ENCODE data around the gene EIF1AD. TPM values are rescaled to one million over a fixed set of nuclear protein-coding genes. Genes with fewer than 3 reads are reported as not detected.

EIF1AD gene
- total RNA-seq, 1 experiment from 2014 or later, result 77.0 TPM

DNA sequence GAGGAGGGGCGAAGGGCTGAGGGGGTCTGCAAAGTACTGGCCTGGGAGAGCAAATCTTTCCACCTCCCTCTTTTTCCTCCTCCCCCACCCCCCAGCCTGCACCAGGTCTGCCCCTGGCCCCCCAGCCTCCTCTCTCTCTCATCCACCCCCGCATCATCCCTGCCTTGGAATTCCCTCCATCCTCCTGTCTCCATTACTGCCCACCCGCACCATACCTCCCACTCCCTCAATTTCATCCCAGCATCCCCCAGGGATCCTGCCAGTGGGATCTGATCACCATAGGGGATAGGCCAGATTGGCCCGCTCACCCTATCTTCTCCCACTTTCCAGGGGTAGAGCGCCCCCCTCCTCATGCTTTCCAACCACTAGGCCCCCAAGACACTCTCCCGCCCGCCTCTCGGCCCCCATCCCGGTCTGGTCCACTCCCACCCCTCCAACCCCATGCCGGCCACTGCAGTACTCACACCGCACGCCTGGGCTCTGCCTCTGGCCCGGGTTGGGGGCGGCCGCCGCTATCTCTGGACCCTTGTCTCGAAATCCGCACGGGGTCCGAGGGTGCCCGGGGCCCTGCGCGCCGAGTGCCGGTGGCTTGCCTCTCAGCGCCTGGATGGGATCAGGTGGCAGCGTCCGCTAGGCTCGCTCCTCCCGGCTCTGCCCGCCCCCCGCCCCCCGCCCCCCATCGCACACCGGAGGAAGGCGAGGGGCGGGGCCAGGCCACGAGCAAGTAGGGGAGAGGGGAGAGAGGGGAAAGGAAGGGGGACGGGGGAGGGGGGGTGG, 46.8 kb upstream of the EIF1AD start, which contains the start of gene GAL3ST3:
GAL3ST3 (minus strand) TSS at position 615 of the 777 bp plus-strand sequence. CDS start 3,746 bp downstream, outside the sequence.
- no peaks in the 10 kb centered on the region for H3F3A ChIP-seq (ENCODE audit: low read length, unreplicated experiment)
- no peaks in the 10 kb centered on the region for H3K27me3 ChIP-seq (ENCODE audit: low read length)
- peaks cover 16% of the 10 kb centered on the region for H3K79me2 ChIP-seq (ENCODE audit: low read length)
- intact Hi-C loops (cut with micrococcal nuclease), result no loop called here
- H4K20me1 ChIP-seq (ENCODE audit: low read length), result no peaks in the 10 kb centered on the region
- no peaks in the 10 kb centered on the region for H3K9me2 ChIP-seq (replicated peaks; ENCODE audit: low read length)
- H2AFZ ChIP-seq (ENCODE audit: low read length), result no peak within 1 kb of the TSS
- H3K36me3 ChIP-seq (ENCODE audit: low read depth, low read length), result no peaks in the 10 kb centered on the region; the same call in 1 of the 2 replicates
- TF ChIP-seq EZH2phosphoT487 (IDR thresholded peaks at IDR 0.05; ENCODE audit: borderline replicate concordance, low read length) (no peak), EZH2 (IDR thresholded peaks at IDR 0.05; ENCODE audit: low read length, unreplicated experiment) (no peak)
- TF ChIP-seq, protein P1, sequence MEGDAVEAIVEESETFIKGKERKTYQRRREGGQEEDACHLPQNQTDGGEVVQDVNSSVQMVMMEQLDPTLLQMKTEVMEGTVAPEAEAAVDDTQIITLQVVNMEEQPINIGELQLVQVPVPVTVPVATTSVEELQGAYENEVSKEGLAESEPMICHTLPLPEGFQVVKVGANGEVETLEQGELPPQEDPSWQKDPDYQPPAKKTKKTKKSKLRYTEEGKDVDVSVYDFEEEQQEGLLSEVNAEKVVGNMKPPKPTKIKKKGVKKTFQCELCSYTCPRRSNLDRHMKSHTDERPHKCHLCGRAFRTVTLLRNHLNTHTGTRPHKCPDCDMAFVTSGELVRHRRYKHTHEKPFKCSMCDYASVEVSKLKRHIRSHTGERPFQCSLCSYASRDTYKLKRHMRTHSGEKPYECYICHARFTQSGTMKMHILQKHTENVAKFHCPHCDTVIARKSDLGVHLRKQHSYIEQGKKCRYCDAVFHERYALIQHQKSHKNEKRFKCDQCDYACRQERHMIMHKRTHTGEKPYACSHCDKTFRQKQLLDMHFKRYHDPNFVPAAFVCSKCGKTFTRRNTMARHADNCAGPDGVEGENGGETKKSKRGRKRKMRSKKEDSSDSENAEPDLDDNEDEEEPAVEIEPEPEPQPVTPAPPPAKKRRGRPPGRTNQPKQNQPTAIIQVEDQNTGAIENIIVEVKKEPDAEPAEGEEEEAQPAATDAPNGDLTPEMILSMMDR (conservative IDR thresholded peaks at IDR 0.05; ENCODE audit: low read depth, low read length), result no peak
- H3K4me2 ChIP-seq (ENCODE audit: low read length), result no peak within 1 kb of the TSS
- DNase-seq, result no peak
- no peaks in the 10 kb centered on the region for H3K9me3 ChIP-seq (ENCODE audit: low read length)
- ATAC-seq, result no peak
- no TSS peak for BruUV-seq (replicated peaks)
- POLR2A ChIA-PET (ENCODE audit: unreplicated experiment), result no interaction called here
- H3K4me3 ChIP-seq (ENCODE audit: low read length), result no peak within 1 kb of the TSS
- H3K4me1 ChIP-seq (ENCODE audit: insufficient read depth, low read length), result peaks cover 17% of the 10 kb centered on the region
- H3K9ac ChIP-seq (ENCODE audit: low read length), result no peak within 1 kb of the TSS
- H3K27ac ChIP-seq (ENCODE audit: low read length), result no peak within 1 kb of the TSS
- CTCF ChIA-PET, result no interaction called here

DNA sequence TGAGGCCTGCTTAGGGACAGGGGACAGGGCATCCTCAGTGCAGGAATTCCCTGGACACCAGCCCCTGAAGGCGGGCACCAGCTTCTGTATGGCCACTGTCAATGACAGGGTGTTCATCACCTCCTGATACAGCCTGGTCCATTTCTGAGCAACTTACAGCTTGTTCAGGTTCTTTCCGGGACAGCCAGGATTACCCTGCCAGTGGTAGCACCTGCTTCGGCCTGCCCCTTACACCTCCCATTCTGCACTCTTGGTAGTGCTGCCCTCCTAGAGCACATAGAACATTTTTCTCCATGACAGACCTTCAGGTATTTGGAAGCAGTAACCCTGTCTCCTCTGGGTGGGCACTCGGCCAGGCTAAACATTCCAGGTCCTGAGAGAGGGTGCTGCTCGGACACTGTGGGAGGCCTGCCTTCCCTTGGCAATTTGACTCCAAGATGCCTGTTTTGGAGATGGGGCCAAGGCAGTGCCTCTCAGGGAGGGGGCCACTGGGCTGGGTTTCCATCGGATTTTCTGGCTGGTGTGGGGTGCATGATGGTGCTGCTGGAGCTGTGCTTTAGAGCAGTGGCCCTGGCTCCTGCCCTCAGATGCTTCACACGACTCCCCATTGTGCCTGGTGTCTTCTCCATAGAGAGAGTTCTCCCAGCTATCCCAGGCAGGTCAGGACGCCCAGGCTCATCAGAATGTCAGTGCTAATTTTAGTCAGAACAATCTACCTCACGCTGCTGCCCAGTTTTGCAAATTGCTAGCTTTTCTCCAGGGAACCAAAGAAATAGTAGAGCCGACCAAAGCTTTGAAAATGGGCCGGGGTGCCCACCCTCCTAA, 45.8 kb upstream of the EIF1AD start:
- H3K9ac ChIP-seq (ENCODE audit: low read length), result no peak overlapping the region
- ATAC-seq, result no peak
- POLR2A ChIA-PET (ENCODE audit: unreplicated experiment), result no interaction called here
- no peak overlapping the region for H3K4me3 ChIP-seq (ENCODE audit: low read length)
- no peaks in the 10 kb centered on the region for H3F3A ChIP-seq (ENCODE audit: low read length, unreplicated experiment)
- H3K36me3 ChIP-seq (ENCODE audit: low read depth, low read length), result no peaks in the 10 kb centered on the region
- no peak overlapping the region for H3K4me2 ChIP-seq (ENCODE audit: low read length)
- BruUV-seq (replicated peaks), result no TSS peak
- peaks cover 10% of the 10 kb centered on the region for H3K4me1 ChIP-seq (ENCODE audit: insufficient read depth, low read length)
- peaks cover 6% of the 10 kb centered on the region for H3K79me2 ChIP-seq (ENCODE audit: low read length)
- H3K27ac ChIP-seq (ENCODE audit: low read length), result no peak overlapping the region
- no peaks in the 10 kb centered on the region for H3K9me3 ChIP-seq (ENCODE audit: low read length)
- intact Hi-C loops (cut with micrococcal nuclease), result no loop called here
- CTCF ChIA-PET, result no interaction called here
- no peaks in the 10 kb centered on the region for H4K20me1 ChIP-seq (ENCODE audit: low read length)
- DNase-seq, result no peak
- no peaks in the 10 kb centered on the region for H3K9me2 ChIP-seq (replicated peaks; ENCODE audit: low read length)
- no peaks in the 10 kb centered on the region for H3K27me3 ChIP-seq (ENCODE audit: low read length)
- TF ChIP-seq, protein P1 (conservative IDR thresholded peaks at IDR 0.05; ENCODE audit: low read depth, low read length), result no peak
- TF ChIP-seq EZH2 (IDR thresholded peaks at IDR 0.05; ENCODE audit: low read length, unreplicated experiment) (no peak), EZH2phosphoT487 (IDR thresholded peaks at IDR 0.05; ENCODE audit: borderline replicate concordance, low read length) (no peak)
- no peak overlapping the region for H2AFZ ChIP-seq (ENCODE audit: low read length)
